KG1 (cell line): ENCODE data around the gene CNTNAP4.

ENCODE experiments used
- DNase-seq: peaks from one replicate; lab custom pipeline; 2025; lab: John Stamatoyannopoulos, UW

The CNTNAP4 gene

DNA sequence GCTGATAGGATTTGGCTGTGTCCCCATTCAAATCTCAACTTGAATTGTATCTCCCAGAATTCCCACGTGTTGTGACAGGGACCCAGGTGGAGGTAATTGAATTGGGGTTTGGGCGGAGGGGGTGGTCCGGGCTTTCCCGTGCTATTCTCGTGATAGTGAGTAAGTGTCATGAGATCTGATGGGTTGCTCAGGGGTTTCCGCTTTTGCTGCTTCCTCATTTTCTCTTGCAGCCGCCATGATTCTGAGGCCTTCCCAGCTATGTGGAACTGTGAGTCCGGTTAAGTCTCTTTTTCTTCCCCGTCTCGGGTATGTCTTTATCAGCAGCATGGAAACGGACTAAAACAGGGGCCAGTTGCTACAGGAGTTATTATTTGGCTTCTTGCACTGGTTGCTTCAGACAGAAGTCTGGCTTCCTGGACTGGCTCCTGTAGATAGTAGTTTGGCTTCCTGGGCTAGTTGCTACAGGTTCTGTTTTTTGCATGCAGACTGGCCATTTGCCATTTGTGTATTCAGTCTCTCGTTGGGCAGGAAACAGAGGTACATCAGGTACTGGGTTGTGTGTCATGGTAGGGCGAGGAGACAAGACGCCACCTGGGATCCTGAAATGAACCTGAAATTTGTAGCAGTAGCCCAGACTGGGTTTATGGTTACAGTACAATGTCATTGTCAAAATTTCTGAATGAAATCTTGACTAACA is 32.6 kb downstream of the CNTNAP4 start:
- DNase-seq: no peak

DNA sequence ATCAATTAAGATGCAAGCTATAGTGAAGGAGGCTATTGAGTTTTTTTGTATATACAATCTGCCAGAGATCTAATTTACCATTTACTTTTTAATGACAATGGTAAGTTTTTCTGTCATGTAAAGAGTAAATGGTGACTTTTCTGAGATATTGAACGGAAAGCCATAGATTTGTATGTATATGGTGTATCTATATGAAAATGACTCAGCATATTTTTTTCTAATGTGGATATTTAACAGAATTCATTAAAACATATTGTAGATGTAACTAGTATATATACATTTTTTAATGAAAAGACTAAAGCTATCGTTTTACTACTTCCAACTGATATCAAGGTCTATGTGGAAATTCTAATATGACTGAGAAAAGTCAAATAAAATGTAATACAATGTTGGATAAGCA is 34.1 kb downstream of the CNTNAP4 start:
- DNase-seq: no peak

DNA sequence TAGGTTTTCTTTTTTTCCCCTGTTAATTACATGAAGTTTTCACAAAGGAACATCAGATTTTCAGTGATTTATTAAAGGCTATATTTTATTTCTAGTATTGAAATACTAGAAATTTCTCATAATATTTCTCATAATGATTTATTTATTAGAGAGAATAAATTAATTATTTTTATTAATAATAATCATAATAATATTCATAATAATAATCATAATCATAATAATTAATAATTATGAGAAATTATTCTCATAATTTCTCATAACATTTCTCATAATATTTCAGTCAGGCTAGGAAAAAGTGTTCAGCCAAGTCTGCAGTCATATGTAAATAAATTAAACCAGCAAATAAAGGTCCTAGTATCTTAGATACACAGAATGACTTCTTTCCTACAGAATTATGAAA is 41.4 kb downstream of the CNTNAP4 start:
- no peak for DNase-seq

DNA sequence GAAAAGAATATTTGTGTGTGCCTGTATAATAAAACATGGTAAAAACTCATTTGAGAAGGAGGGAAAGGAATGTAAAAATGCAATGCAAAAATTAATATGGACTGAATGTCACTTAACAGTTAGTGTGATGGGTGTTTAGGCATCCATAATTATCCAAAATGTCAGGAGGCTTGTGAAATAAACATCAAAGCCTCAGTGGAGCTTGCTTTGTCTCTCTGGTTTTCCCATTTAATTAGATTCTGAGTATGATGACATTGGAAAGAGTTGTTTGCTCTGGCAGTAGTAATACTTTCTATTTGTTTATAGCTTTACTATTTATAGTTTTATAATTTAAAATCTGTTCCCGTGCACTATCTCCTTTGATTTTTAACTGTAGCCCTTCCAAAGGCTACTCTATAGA is 51.9 kb downstream of the CNTNAP4 start:
- no peak for DNase-seq

DNA sequence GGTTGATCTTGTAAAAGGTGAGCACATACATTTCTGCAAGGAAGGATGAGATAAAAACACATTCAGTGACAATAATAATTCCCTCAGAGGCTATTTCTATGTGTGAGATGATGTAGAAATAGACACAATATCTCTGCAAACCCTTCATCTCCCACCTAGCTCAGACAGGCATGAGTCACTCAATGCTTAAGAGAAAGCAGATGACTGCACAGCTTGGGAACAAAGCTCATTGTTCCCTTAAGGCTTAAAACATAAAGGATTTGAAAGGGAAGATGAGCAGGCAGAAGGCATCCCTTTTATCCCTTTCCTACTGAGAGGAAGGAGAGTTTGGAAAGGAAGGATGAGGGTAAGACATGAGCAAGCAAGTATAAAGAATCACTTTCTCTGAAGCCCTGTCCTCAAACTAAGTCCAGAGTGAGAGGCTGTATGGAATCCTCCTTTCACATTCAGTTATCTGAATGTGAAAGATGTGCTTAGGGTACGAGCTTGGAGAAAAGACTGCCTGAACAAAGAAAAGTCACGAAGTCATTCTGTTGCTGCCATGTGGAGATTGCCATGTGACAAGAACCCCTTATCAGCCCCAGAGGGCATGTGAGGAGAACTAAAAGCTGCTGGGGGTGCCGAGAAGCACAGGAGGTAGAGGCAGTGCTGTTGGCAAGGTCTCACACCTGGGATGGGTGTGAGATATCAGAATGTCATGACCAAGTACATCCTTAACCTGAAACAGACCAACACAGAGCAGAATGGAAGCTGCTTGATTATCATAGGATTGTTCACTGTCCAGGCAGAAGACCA is 58.2 kb downstream of the CNTNAP4 start:
- no peak for DNase-seq

DNA sequence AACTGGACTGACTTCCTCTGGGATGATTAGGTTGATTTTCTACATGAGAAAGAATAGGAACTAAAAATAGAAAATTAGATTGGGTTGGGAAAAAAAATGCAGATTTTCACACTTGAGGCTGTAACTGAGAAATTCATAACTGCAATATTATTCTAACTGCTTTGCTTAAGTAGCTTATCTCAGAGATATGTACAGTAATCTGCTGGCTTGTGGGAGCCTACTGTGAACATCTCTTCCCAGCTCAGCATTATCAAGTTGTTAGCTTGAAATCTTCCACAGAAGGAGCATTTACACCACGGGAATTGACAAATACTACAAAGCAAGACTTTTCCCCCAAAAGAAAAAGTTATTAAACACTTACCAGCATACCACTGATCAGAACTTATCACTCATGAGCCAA is 58.9 kb downstream of the CNTNAP4 start:
- DNase-seq: no peak

DNA sequence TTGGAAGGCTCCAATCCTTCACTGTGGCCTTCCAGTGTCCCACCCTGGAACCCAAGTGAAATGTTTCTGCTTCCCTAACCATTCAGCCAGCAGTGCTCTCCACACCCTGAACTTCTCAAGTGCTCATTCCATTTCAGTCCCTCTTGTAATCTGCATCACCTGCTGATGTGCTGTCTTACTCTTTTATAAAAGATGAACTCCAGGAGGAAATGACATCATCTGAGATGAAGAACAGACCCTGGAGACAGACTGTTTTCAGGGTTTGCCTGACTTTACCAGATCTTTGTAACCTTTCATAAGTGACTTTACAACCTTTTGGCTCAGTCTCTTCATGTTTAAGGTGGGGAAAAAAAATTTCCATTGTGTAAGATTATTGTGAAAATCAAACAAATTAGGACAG is 61.3 kb downstream of the CNTNAP4 start:
- DNase-seq: no peak

DNA sequence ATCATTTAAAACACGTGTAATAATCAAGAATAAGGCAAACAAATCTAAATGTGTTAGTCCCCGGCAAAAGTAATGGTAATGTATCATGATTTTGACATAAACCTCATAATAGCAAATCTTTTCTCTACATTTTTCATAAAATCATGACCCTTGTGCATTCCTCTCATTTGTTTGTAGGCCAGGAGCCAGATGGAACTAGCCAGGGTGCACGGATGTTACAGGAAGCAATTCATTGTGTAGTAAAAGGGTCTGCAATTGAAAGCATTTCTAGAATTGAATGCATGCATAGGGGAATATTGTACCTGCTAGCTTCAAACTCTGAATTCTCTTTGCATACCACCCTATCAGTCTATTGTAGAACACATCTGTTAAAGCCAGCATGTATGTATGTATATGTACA is 66.6 kb downstream of the CNTNAP4 start:
- no peak for DNase-seq

DNA sequence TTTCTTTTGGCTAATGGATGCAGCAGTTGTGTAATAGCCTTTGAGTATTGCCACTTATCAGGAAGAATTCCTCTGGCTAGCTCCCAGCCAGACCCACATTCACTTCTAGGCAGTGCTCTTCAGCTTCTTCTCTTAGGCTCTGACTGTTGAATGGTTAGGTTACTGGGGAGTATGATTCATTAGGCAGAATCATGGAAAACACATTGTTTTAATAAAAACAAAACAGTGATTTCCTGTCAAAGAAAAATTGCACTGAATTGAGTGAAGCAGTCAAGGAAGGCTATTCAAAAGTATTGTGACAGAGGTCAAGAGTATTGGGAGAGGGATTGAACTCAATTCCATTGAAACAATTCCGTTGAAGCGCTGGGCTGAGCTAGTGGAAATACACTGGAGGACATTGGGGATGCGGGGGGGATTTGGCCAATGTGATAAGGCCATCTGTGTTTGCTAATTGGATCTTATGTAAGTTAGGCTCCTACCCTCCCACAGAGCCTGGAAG is 68.0 kb downstream of the CNTNAP4 start:
- no peak for DNase-seq

DNA sequence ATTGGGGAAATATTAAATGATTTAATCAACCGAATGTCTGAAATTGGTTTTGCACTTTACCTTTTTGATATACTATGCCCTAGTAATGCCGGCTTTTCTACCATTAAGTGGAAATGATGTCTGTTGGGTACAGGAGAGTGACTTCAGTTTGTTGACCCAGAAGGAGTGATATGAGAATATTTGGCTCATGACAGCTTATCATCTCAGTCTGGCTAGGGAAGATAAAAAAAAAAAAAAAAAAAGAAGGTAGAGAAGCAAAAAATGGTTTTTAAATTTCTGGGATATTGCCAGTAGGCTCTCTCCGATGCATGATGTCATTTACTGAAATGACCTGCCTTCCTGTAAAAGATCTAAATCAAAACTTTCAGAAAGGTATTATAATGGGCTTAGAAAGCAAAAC is 69.0 kb downstream of the CNTNAP4 start:
- DNase-seq: no peak

DNA sequence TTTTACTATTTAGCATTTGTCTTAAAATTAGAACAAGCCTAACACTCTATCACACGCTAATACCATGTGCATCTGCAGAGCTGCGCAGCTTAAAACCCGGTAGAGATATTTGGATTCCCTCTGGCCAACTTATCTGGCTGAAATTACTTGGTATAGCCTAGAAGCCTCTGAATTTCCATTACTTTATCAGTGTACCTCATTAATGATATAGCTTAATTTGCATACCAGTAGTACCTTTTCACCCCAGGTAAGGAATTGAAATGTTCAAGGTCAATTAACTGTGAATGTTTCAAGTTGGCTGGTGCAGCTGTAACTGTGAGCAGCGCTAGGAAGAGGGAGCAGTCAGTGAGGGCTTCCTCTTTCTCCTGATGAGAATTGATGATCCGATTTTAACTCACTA is 74.2 kb downstream of the CNTNAP4 start:
- DNase-seq: no peak

DNA sequence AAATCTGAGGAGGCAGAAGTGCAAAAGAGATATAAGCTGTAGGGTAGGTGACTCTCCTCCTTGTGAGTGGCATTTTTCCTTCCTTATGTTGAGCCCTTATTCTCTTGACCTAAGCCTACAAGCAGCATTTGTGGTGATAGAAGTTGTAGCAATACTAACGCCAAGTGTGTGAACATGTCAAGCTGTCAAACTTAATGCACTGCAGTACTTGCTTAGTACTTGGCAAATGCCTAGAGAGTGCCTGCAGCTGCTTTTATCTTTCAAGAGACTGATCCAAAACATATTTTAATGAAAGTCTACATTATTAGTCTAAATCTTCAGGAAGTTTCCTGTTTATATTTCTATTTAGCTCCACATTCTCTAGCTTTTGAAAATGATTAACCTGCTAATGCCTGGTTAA is 83.2 kb downstream of the CNTNAP4 start:
- no peak for DNase-seq

DNA sequence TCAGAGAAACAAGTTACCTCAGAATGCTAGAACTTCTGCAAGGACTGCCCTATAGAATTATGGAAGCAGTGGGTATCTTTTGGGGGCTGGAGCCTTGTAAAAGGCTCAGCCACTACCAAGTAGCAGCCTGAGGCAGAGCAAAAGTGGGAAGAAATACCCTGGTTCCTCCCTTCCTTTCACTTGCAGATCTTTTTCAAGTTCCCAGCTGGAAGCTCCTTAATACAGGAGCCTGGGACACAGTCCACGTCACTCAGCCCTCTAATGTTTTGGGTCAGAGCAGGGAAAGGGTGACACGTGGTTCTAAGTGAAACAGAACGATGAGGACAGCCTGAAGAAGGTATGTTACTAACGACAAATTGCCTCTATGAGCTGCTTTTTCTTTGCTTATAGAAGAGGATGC is 93.1 kb downstream of the CNTNAP4 start:
- no peak for DNase-seq

DNA sequence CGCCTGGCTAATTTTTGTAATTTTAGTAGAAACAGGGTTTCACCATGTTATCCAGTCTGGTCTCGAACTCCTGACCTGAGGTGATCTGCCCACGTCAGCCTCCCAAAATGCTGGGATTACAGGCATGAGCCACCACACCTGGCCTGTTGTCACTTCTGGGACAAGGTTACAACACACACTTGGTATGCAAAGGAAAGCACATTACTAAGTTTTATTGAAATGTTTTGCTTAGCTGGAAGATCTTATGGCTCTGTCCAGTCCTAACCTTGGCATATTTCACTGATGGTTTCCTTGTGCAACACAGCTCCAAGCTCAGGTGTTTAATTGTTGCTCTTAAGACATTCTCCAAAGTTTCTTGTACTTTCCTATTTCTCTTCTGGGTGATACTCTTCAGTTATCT is 94.2 kb downstream of the CNTNAP4 start:
- DNase-seq: no peak

DNA sequence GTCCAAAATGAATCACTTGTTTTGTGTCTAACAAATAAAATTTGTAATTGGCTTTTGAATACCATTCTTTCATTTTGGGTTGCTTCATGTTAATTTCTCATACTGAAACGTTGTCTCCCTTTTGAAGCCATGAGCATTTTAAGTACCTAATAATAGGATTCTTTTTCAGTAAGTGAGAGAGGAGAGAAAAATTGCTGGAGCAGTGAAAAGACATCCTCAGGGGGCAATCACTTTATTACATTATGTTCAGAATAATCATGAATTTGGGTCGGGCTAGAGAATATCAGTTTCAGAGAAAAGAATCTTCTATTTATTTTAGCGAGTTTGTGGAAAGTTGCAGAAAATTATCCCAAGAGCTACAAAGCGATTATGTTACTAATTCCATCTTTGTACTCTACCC is 96.8 kb downstream of the CNTNAP4 start:
- no peak for DNase-seq

DNA sequence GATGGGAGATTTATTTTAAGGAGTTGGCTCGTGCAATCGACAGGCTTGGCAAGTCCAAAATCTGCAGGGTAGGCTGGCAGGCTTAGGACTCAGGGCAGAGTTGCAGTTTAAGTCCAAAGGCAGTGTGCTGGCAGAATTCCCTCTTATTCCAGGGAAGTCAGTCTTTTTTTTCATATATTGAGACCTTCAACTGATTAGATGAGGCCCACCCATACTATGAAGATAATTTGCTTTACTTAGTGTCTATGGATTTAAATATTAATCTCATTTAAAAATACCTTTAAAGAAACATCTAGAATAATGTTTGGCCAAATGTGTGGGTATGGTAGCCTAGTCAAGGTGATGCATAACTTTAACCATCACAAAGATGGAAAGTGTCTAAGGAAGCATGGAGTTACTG is 99.8 kb downstream of the CNTNAP4 start:
- DNase-seq: no peak

DNA sequence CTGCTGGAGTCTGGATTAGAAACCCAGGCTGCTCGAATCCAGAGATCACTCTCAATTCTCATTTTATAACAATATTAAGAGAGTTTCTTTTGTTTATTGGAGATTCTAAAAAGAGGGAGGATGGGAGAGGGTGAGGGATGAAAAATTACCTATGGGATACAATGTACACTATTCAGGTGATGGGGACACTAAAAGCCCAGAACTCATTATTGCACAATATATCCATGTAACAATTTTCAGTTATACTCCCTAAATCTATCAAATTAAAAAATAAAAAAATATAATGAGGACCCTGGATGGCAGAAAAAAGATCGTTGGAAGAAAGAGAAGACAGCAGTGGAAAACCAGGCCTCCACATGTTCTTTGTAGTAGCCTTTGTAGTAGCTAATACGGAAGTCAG is 100.8 kb downstream of the CNTNAP4 start:
- DNase-seq: no peak

DNA sequence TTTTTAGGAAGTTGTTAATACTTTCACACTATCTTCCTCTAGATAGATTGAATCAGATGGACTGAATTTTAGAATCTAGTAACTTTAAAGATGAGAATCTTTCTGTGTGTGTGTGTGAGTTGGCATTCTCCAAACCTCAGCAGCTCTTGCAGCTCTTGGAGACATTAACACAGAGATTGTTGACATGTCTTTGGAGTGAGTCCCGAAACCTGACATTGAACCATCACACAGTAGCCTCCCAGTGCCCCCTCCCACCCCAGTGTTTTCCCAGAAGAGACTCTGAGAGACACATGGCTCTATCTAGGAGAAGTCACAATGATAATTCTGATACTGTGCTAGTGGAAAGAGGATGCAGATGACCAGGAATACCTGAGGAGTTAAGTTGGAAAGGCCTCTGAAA is 103.9 kb downstream of the CNTNAP4 start:
- DNase-seq: no peak

DNA sequence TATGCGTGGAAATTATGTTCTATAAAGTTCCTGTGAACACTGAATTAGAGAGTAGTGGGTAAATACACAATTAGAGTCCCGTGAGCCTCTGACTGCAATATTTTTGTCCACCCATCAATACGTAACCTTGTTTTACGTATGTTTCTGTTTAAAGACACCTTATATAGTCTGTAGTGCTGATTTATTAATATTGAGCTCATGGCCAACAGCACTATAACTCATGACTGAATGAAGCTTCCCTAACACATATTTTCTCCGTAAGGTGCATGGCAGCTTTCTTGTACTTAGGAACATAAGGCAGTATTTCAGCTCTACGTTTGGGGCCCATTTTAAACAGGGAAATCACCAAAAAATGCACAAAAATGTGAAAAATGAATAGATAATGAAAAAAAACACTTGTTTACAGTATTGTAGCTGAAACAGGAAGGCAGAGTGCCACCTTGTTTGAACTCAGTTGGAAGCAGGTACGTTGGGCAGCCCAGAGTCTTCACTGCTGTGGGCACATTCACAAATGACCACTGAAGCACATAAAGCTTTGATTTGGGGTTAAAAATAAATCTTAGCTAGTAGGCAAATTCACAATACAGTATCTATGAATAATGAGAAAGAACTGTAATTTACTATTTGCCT is 108.5 kb downstream of the CNTNAP4 start:
- no peak for DNase-seq

DNA sequence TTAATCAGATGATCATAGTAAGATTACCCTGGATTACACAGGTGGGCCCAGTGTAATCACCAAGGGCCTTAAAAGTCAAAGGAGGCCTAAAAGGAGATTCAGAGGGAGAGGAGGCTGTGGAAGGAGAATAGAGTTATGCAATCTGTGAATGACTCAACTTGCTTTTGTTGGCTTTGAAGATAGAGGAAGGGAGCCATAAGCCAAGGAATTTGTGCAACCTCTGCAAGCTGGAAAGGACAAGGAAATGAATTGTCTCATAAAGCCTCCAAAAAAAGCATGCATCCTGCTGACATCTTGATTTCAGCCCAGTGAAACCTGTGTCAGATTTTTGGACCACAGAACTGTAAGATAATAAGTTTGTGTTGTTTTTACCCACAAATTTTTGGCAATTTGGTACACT is 109.6 kb downstream of the CNTNAP4 start:
- no peak for DNase-seq

DNA sequence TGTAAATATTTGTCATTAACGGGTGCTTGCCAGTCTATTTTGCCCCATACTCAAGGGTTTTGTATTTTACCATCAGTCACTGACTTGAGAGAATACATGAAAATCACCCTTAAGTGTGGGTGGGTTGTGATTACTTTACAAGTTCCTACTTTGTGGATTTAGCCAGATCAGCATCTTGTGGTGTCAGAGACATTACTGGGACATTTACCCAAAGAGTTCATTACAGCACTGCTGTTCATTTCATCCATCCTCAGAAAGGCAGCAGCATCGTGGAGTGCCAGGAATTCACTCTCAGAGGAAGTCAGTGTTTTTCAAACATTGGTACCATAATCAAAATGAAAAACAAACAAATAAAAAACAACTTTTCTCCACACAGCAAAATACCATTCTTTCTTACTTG is 110.8 kb downstream of the CNTNAP4 start:
- no peak for DNase-seq

DNA sequence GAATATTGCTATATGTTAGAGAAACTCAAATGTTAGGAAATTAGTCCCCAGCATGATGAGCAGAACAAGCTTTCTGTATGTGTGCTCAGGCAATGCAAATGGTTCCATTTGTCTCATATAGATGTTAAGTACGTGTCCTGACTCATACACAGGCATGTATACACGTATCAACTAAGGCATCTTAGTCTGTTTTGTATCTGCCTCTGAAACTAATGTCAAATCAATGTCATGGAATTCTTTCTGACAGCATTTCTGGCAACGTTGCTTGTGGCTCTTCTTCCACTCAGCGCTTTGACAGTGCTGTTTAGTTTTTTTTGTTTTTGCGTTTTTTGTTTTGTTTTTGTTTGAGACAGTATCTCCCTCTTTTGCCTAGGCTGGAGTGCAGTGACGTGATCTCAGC is 111.9 kb downstream of the CNTNAP4 start:
- DNase-seq: no peak

DNA sequence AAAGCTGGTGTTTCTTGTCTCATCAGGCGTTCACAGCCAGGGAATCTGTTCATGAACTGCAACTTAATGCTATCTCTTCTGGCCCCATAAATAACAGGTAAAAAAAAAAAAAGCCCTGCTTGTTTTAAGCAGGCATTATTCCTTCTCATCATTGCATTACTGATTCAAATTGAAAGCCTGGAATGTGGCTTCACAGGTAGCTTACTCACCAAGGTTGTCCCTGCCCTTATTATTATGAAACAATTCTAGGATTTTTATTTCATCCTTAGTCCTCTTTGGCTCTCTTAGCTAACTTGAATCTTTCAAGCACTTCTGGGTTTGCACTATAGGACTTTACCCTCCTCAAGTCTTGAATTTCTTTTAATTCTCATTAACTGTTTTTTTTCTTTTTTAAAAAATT is 113.3 kb downstream of the CNTNAP4 start:
- DNase-seq: no peak
